CD4-positive, alpha-beta T cell treated with Interleukin-6 at 100 ng/mL for 8 hours (primary cell): Measurements from ENCODE around the gene GNG7.
"Not testable (repeated sequence)": the region's sequence is repeated elsewhere in the genome, so short reads cannot be mapped to it uniquely, and the experiment has no call there.

ENCODE experiments used
- DNase-seq: peaks from one replicate; pipeline ENCODE4 v3.0.0-alpha.2; 2020; ENCODE audit warnings: mixed read lengths, low spot score

The GNG7 gene

GRCh38 chr19:2534423-2535013 is 168.0 kb downstream of the GNG7 start:
- no peak for DNase-seq

GRCh38 chr19:2533686-2534422 is 168.6 kb downstream of the GNG7 start:
- no peak for DNase-seq

- DNase-seq: no peak
Observed at GRCh38 chr19:2533072-2533425, 169.4 kb downstream of the GNG7 start.

GRCh38 chr19:2532252-2533071 is 170.0 kb downstream of the GNG7 start:
- DNase-seq: no peak

GRCh38 chr19:2529942-2530341 is 172.6 kb downstream of the GNG7 start:
- not testable (repeated sequence) for DNase-seq

- DNase-seq: no peak
Observed at GRCh38 chr19:2529473-2529918, 173.0 kb downstream of the GNG7 start.

- no peak for DNase-seq
Observed at GRCh38 chr19:2528675-2529101, 173.8 kb downstream of the GNG7 start.

- no peak for DNase-seq
Observed at GRCh38 chr19:2527686-2528085, 174.8 kb downstream of the GNG7 start.

GRCh38 chr19:2527171-2527570 is 175.3 kb downstream of the GNG7 start:
- DNase-seq: no peak

GRCh38 chr19:2524840-2525723 is 177.4 kb downstream of the GNG7 start:
- DNase-seq: no peak

GRCh38 chr19:2524361-2524839 is 178.1 kb downstream of the GNG7 start:
- no peak for DNase-seq

- DNase-seq: no peak
Observed at GRCh38 chr19:2523630-2524311, 178.7 kb downstream of the GNG7 start.

- DNase-seq: no peak
Observed at GRCh38 chr19:2519482-2519881, 183.0 kb downstream of the GNG7 start.

GRCh38 chr19:2518856-2519255 is 183.6 kb downstream of the GNG7 start:
- not testable (repeated sequence) for DNase-seq

- DNase-seq: no peak
Observed at GRCh38 chr19:2517881-2518601, 184.5 kb downstream of the GNG7 start.

GRCh38 chr19:2516727-2517126 is 185.8 kb downstream of the GNG7 start:
- DNase-seq: no peak

- DNase-seq: no peak
Observed at GRCh38 chr19:2514981-2515518, 187.4 kb downstream of the GNG7 start.

GRCh38 chr19:2512523-2513431 is 189.7 kb downstream of the GNG7 start:
- no peak for DNase-seq

GRCh38 chr19:2511991-2512390 is 190.5 kb downstream of the GNG7 start:
- DNase-seq: no peak
